ENCODE results near the gene ZNF423.
"Not testable (repeated sequence)": the region's sequence is repeated elsewhere in the genome, so short reads cannot be mapped to it uniquely, and the experiment has no call there.

Gene ZNF423

GRCh38 chr16:49687476-49688002, 168.4 kb downstream of the ZNF423 start:
- no peak for DNase-seq

DNA sequence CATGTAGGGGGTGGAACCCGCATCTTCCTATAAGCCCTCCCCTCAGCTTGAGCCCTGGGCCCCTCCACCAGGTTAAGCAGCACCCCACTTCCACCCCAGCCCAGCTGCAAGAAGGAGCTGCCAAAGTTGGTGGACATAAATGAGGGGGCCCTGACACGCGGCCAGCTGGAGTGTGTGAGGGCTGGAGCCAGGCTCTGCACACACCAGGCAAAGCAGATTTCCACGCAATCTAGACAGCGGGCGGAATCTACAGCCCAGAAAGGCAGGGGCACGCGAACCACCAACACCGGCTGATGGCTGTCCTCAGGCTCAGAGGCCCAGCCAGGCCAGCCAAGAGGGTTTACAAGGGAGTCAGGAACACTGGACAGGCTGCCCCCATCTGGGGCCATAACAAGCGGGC, 171.2 kb downstream of the ZNF423 start:
- no peak for DNase-seq

DNA sequence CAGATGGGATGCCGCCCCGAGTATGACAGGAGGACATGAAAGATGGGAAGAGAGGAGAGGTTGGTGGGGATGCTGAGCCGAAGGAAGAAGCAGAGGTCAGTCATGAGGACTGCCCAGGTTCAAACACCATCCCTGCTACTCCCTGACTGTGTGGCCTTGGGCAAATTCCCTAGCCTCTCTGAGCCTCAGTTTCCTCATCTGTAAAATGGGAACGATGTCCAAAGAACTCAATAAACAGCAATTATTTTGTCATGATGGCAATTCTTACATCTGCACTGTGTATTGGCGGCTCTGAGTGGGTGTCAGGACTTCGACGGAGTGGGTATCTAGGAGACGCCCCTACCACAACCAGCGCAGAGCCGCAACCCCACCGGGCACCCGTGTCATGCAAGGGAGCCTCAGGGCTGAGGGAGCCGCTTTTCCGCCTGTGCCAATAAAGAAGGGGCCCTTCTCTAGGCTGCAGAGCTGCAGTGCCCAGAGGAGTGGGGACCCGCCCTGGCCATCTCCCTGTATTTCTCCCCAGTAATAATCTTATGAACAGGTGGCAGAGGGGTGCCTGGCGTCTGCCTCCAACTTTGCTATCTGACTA, 173.2 kb downstream of the ZNF423 start:
- no peak for DNase-seq

- no peak for DNase-seq
These were observed 174.6 kb downstream of the ZNF423 start for GRCh38 chr16:49681217-49681883.

- DNase-seq, result no peak
These were observed 176.8 kb downstream of the ZNF423 start for GRCh38 chr16:49679095-49679494.

- not testable (repeated sequence) for DNase-seq
These were observed 178.3 kb downstream of the ZNF423 start for GRCh38 chr16:49677661-49678060.

GRCh38 chr16:49675413-49675812, 180.5 kb downstream of the ZNF423 start:
- DNase-seq, result no peak

DNA sequence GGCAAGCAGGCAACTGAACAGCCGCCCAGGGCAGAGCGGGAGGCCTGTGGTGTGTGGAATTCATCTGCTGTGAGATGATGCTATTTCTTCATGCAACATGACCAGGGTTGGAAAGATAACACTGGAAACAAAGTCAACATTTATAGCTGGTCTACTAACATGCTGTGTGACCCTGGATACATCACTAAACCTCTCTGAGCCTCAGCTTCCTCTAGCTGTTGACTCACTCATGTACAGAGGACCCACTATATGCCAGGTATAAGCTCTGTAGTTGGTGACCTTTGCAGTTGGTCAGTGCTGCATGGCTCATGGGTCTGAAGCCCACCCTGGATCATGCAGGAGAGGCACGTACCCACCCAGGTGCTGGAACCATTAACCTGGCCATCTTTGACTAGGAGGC, 180.9 kb downstream of the ZNF423 start:
- no peak for DNase-seq

GRCh38 chr16:49674351-49674851, 181.5 kb downstream of the ZNF423 start:
- peak; percentile 5 for DNase-seq

DNA sequence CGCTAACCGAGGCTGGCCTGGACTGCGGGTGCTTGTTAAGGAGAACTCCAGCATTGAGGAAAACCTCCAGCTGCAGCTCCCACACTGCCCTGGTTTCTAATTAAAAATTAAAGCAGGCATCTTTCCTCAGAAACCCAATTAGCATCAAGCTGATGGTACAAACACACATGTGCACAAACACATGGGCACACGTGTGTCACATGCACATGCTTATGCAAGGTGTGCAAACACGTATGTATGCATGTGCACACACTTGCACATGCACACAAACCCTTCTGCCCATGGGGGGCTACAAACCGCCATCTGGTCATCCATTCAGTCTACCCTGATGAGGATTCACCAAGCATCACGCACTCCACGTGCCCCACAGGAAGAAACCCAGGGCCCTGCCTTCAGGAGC, 182.5 kb downstream of the ZNF423 start:
- DNase-seq, result no peak

DNA sequence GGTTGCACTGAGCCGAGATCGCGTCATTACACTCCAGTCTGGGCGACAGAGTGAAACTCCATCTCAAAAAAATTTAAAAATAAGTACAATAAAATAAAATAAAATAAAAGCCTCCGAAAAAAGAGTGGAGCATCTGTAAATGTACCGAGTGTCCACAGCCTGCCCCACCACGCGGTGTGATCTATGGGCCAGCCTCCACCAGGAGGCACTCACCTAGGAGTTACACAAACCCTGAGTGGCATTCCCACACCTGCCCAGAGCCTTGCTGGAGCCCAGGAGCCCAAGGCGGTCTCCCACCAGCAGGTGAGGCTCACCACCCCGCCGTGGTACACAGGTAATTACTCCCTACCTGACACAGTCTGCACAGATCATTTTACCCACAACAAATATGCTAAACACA, 183.2 kb downstream of the ZNF423 start:
- DNase-seq, result no peak

- no peak for DNase-seq
These were observed 184.6 kb downstream of the ZNF423 start for GRCh38 chr16:49671333-49671732.

GRCh38 chr16:49670627-49671026, 185.3 kb downstream of the ZNF423 start:
- DNase-seq, result no peak

- DNase-seq, result no peak
These were observed 190.3 kb downstream of the ZNF423 start for GRCh38 chr16:49665482-49666230.

- DNase-seq, result peak; percentile 10
These were observed 191.4 kb downstream of the ZNF423 start for GRCh38 chr16:49664221-49665215.

DNA sequence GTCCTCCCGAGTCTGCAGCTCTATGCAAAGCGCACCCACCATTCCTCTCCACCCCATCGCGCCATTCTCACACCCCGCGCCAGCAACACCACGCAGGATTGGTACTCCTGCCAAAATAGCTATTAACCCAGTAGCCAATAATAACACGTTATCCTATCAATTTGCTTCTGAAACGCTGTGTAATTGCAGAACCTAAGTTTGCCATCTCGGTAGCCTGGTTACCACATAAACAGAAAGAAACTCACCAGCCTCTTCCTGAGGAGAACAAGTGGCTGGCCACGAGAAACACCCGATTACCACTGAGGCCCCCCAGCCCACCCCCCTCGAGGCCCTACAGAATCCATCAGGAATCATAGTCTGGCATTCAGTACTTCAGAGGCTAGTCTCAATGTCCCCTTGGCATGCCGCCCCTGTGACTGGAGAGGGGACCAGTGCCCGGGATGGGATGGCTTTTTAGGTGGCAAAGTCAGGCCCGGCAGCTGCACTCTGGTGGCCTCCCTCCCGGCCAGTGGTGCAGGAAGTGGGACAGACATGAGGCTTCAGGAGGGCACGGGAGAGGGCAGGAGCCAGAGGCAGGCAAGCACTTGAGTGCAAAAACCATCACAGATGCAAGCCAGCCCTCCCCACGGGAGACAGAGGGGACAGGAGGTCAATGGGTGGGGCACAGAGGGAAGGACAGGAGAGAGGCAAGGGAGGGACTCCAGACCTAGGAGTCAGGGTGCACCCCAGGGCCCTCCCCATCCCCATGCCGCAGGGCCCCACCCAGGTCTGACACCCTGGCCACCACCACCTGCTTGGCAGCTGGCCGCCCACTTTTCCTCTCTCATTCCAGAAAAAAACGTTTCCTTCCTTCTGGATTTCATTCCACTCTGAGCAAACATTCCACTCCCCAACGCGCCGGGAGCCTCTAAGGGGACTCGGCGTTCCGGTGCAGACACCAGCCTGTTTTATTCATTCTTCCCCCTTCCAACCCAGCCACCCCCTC, 192.5 kb downstream of the ZNF423 start:
- DNase-seq, result peak; percentile 26

DNA sequence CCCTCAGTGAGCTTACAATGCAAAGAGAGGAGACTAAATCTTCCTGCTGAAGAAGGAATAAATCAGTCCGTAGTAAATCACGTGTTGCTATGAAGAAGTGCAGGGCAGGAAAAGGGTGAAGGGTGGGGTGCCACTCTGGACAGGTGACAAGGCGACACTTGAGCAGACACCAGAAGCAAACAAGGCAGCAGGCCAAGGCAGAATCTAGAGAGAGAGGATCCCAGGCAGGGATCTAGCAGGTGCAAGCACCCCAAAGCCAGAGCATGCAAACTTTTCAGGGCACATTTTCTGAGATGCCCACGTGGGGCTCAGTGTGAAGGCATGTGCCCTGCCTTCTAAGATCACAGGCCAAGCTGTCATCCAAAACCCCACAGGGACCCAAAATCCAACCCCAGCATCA, 193.3 kb downstream of the ZNF423 start:
- DNase-seq, result no peak

GRCh38 chr16:49661465-49662187, 194.3 kb downstream of the ZNF423 start:
- DNase-seq, result no peak

DNA sequence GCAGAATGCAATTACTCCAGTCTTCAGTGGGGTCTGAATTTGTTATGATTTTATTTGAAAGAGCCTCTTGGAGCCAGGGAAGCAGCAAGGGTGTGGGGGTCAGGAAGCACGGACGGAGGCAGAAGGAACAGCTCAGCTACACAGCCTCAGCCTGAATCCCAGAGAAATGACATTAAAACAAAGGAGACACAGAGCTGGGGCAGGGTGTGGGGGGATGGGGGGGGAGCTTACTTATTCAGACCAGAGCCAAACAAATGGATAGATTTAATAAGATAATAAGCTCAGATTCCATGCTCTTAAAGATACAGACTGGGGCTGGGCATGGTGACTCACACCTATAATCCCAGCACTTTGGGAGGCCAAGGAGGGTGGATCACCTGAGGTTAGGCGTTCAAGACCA, 195.3 kb downstream of the ZNF423 start:
- DNase-seq, result no peak

DNA sequence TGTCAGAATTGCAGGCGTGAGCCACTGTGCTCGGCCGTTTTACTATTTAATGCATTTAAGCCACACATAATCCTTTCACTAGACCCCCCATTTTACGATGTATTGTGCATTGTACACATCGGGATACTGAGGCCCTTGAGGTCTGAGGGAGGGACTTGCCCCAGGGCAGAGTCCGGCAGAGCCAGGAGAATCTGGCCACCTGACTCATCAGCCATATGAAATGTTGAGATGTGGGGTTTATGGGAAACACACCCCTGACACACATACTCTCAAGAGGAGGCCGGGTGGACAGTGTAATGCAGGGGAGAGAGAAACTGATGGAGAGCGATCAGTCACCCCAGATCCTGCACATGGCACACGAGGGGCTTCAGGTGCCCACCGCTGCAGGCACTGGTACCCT, 196.6 kb downstream of the ZNF423 start:
- no peak for DNase-seq

GRCh38 chr16:49658531-49658930, 197.4 kb downstream of the ZNF423 start:
- DNase-seq, result no peak
